Activated CD4-positive, alpha-beta T cell treated with anti-CD3 and anti-CD28 coated beads for 36 hours (primary cell): Measurements from ENCODE around the gene POFUT2. TPM values are rescaled to one million over a fixed set of nuclear protein-coding genes. Genes with fewer than 3 reads are reported as not detected.

Experiments used
- ATAC-seq: fragments of 200-7000 bp; cut with Tn5 transposase; one replicate; pipeline ENCODE4 v1.10.0; 2021; ENCODE audit warnings: mild to moderate bottlenecking, moderate library complexity
- CTCF ChIA-PET: fragments of 350-600 bp; sonication (Branson Sonifier 250); formaldehyde crosslinking; loops from one replicate; lab custom pipeline; 2021; ENCODE audit warnings: antibody characterized with exemption; lab: Charles Lee
- POLR2A ChIA-PET: fragments of 350-600 bp; sonication (Branson Sonifier 250); formaldehyde crosslinking; loops from one replicate; lab custom pipeline; 2021; ENCODE audit warnings: antibody characterized with exemption, inconsistent platforms; lab: Charles Lee
- DNase-seq: peaks from one replicate; pipeline ENCODE4 v3.0.0-alpha.2; 2020
- H3K27ac Mint-ChIP-seq: one replicate; pipeline ENCODE4 v1.8.0; 2021; ENCODE audit warnings: mixed read lengths
- H3K27me3 Mint-ChIP-seq: one replicate; pipeline ENCODE4 v1.8.0; 2021; ENCODE audit warnings: mixed read lengths
- H3K36me3 Mint-ChIP-seq: one replicate; pipeline ENCODE4 v1.8.0; 2021; ENCODE audit warnings: low read depth, mixed read lengths
- H3K4me1 Mint-ChIP-seq: one replicate; pipeline ENCODE4 v1.8.0; 2021; ENCODE audit warnings: mixed read lengths
- H3K4me3 Mint-ChIP-seq: one replicate; pipeline ENCODE4 v1.8.0; 2021; ENCODE audit warnings: mild to moderate bottlenecking, moderate library complexity, mixed read lengths
- H3K9me3 Mint-ChIP-seq: one replicate; pipeline ENCODE4 v1.8.0; 2021; ENCODE audit warnings: low read depth, mixed read lengths
- intact Hi-C, 2 experiments: fragments of 100-400 bp; cut with DNase I in 1 of 2; cut with micrococcal nuclease in 1 of 2; formaldehyde crosslinking; loops; one replicate each; pipeline versions ENCODE4 v1.14.2 to v1.15.1; 2022 to 2024; cut with DNase I, micrococcal nuclease
- total RNA-seq, 2 experiments: library from RNA; stranded (reverse); gene quantifications; one replicate each; pipeline ENCODE4 v1.2.3, GENCODE V29; 2021

Gene POFUT2
- total RNA-seq, 2 experiments from 2014 or later = 14.7 to 14.9 TPM

DNA sequence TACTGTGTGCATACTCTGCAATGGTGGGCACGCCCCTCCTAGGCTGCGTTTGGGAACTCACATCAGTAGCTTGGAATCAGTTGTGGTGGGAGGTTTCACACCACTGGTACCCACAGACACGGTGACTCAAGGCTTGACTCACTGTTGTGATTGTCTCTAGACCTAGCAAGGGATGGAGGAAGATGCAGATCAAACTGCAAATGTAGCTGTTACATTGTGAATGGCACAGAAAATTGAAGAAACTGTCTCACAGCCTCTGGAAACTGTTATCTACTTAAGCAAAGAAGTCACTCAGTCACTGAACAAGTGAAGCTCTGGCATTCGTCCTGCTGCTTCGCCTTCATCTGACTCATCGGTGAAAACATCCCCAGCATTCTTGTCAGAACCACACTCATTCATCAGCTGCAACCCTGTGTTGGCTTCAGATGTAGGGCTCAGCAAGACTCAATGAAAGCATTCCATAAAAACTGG lies 59.5 kb downstream of the POFUT2 start:
- H3K4me1 Mint-ChIP-seq = peaks cover 48% of the 10 kb centered on the region
- DNase-seq = peak; percentile 90
- H3K27ac Mint-ChIP-seq = no peak overlapping the region
- POLR2A ChIA-PET = interaction anchor here (0.6 to 0.7 kb wide), 2 partner anchors 14 to 60 kb away, joined by 3 to 5 read pairs; partner anchors contain the start of gene POFUT2
- no peaks in the 10 kb centered on the region for H3K27me3 Mint-ChIP-seq
- H3K4me3 Mint-ChIP-seq = no peak overlapping the region
- H3K36me3 Mint-ChIP-seq = peaks cover 2% of the 10 kb centered on the region
- ATAC-seq = peak; percentile 91
- intact Hi-C loops = loop anchor here in 1 of 2 experiments (1.0 to 5.0 kb wide), 5 partner anchors 39 to 590 kb away; partner anchors contain the start of gene POFUT2
- CTCF ChIA-PET = interaction anchor here (0.7 to 2.4 kb wide), 5 partner anchors 8 to 91 kb away, joined by 3 to 8 read pairs (median 3); no protein-coding TSS in a partner anchor
- no peaks in the 10 kb centered on the region for H3K9me3 Mint-ChIP-seq

- peaks cover 48% of the 10 kb centered on the region for H3K4me1 Mint-ChIP-seq
- no peak overlapping the region for H3K4me3 Mint-ChIP-seq
- no peak overlapping the region for H3K27ac Mint-ChIP-seq
- peaks cover 2% of the 10 kb centered on the region for H3K36me3 Mint-ChIP-seq
- intact Hi-C loops = loop anchor here in 1 of 2 experiments (1.0 to 5.0 kb wide), 5 partner anchors 40 to 591 kb away; partner anchors contain the start of gene POFUT2
- DNase-seq (no peak), ATAC-seq (no peak)
- ChIA-PET POLR2A (interaction anchor here (0.6 kb wide), 1 partner anchor 15 kb away, joined by 3 read pairs; no protein-coding TSS in a partner anchor), CTCF (interaction anchor here (0.6 to 2.4 kb wide), 6 partner anchors 9 to 1393 kb away, joined by 3 to 8 read pairs (median 3); no protein-coding TSS in a partner anchor)
- no peaks in the 10 kb centered on the region for H3K27me3 Mint-ChIP-seq
- H3K9me3 Mint-ChIP-seq = no peaks in the 10 kb centered on the region
These were observed 60.0 kb downstream of the POFUT2 start for GRCh38 chr21:45227735-45228134.

DNA sequence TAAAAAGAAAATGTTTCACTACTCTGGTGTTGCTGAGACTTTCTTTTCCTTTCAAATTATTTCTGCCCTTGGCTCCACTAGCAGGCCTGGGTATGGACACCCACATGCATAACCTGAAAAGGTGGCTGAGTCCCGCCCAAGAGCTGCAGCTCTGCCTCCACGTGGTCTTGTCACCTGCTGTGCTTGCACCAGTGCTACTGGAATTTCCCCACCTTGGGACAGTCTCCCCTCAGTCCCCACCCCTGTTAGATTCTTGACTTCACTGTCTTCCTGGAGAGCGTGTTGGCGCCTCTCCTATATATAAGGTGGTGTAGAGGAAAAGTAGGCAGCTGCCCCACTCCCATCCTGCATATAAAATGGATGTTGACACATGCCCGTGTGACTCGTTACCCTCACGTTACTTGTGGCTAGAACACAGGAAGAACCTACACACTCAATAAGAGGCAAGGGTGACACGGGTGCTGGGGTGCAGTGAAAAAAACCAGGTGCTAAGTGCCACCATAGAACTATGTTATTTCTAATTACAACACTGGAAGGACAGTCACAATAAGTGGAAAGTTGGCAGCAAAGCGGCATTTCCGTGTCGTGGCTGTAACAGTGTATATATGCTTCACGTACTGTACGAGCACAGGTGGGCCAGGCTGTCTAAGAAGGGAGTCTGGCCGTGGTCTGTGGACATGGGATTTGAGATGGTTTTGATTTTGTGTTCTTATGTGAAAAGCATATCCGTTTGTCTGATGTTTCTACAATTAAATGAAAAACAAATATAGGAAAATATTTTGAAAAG lies 61.0 kb downstream of the POFUT2 start:
- Mint-ChIP-seq H3K27me3 (no peaks in the 10 kb centered on the region), H3K4me3 (no peak overlapping the region), H3K9me3 (no peaks in the 10 kb centered on the region), H3K4me1 (peaks cover 48% of the 10 kb centered on the region), H3K36me3 (peaks cover 6% of the 10 kb centered on the region), H3K27ac (peak overlapping the region; percentile 24)
- POLR2A ChIA-PET = no interaction called here
- peak; percentile 59 for DNase-seq
- CTCF ChIA-PET = interaction anchor here (0.6 to 1.7 kb wide), 6 partner anchors 10 to 176 kb away, joined by 3 to 6 read pairs (median 3); no protein-coding TSS in a partner anchor
- ATAC-seq = peak; percentile 42
- intact Hi-C loops = loop anchor here in 1 of 2 experiments (5.0 kb wide), 2 partner anchors 41 to 149 kb away; no protein-coding TSS in a partner anchor

DNA sequence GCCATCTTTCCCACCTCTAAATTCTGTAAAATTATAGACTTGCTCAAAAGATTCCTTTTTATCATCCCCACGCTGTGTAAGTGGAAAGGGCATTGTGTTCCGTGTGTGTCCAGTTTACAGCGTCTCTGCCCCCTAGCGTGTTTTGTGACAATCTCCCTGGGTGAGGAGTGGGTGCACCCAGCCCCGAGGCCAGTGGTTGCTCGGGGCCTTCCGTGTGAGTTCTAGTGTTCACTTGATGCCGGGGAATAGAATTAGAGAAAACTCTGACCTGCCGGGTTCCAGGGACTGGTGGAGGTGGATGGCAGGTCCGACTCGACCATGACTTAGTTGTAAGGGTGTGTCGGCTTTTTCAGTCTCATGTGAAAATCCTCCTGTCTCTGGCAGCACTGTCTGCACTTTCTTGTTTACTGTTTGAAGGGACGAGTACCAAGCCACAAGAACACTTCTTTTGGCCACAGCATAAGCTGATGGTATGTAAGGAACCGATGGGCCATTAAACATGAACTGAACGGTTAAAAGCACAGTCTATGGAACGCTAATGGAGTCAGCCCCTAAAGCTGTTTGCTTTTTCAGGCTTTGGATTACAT lies 61.9 kb downstream of the POFUT2 start:
- Mint-ChIP-seq H3K4me3 (no peak overlapping the region), H3K27me3 (no peaks in the 10 kb centered on the region), H3K4me1 (peaks cover 48% of the 10 kb centered on the region), H3K9me3 (no peaks in the 10 kb centered on the region), H3K27ac (no peak overlapping the region), H3K36me3 (peaks cover 7% of the 10 kb centered on the region)
- POLR2A ChIA-PET = no interaction called here
- DNase-seq (no peak), ATAC-seq (no peak)
- CTCF ChIA-PET = interaction anchor here (0.7 kb wide), 2 partner anchors 20 to 89 kb away, joined by 3 read pairs; no protein-coding TSS in a partner anchor
- intact Hi-C loops = loop anchor here in 1 of 2 experiments (5.0 kb wide), 2 partner anchors 41 to 149 kb away; no protein-coding TSS in a partner anchor

DNA sequence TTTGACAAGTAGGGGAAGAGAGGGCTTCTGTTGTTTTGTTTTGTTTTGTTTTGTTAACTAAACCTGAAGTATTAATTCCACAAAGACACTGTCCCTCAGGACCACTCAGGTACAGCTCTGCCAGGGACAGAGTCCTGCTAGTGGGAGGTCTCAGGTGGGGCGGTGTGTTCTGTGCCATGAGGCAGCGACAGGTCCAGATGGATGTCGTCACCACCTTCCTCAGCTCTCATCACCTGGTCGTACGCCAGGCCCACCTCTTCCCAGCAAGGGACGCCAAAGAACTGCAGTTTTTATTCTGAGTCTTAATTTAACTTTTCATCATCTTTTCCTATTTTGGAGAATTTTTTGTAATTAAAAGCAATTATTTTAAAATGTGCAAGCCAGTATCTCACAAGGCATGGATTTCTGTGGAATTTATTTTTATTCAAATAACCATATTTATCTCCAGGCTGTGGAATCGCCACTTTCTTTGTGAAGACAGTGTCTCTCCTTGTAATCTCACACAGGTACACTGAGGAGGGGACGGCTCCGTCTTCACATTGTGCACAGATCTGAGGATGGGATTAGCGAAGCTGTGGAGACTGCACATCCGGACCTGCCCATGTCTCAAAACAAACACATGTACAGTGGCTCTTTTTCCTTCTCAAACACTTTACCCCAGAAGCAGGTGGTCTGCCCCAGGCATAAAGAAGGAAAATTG lies 62.5 kb downstream of the POFUT2 start:
- H3K27me3 Mint-ChIP-seq = no peaks in the 10 kb centered on the region
- no peaks in the 10 kb centered on the region for H3K9me3 Mint-ChIP-seq
- H3K27ac Mint-ChIP-seq = no peak overlapping the region
- ChIA-PET POLR2A (no interaction called here), CTCF (no interaction called here)
- peaks cover 7% of the 10 kb centered on the region for H3K36me3 Mint-ChIP-seq
- no peak for DNase-seq
- intact Hi-C loops = loop anchor here in 1 of 2 experiments (5.0 kb wide), 2 partner anchors 42 to 148 kb away; no protein-coding TSS in a partner anchor
- peaks cover 48% of the 10 kb centered on the region for H3K4me1 Mint-ChIP-seq
- ATAC-seq = no peak
- no peak overlapping the region for H3K4me3 Mint-ChIP-seq

- Mint-ChIP-seq H3K27me3 (no peaks in the 10 kb centered on the region), H3K9me3 (no peaks in the 10 kb centered on the region), H3K27ac (no peak overlapping the region), H3K36me3 (peaks cover 7% of the 10 kb centered on the region), H3K4me3 (no peak overlapping the region), H3K4me1 (peaks cover 48% of the 10 kb centered on the region)
- intact Hi-C loops = no loop called here
- DNase-seq (peak; percentile 55), ATAC-seq (peak; percentile 33)
- CTCF ChIA-PET = no interaction called here
- POLR2A ChIA-PET = no interaction called here
These were observed 63.3 kb downstream of the POFUT2 start for GRCh38 chr21:45224189-45224938.

- CTCF ChIA-PET = no interaction called here
- Mint-ChIP-seq H3K4me3 (no peak overlapping the region), H3K4me1 (peaks cover 42% of the 10 kb centered on the region), H3K27ac (no peak overlapping the region), H3K36me3 (peaks cover 10% of the 10 kb centered on the region), H3K9me3 (no peaks in the 10 kb centered on the region), H3K27me3 (no peaks in the 10 kb centered on the region)
- DNase-seq = no peak
- POLR2A ChIA-PET = no interaction called here
- intact Hi-C loops = no loop called here
- ATAC-seq = no peak
These were observed 64.2 kb downstream of the POFUT2 start for GRCh38 chr21:45223236-45224185.

GRCh38 chr21:45222001-45222400 lies 65.7 kb downstream of the POFUT2 start:
- Mint-ChIP-seq H3K4me1 (peaks cover 33% of the 10 kb centered on the region), H3K27me3 (no peaks in the 10 kb centered on the region), H3K4me3 (no peak overlapping the region), H3K9me3 (peaks cover 6% of the 10 kb centered on the region), H3K27ac (no peak overlapping the region), H3K36me3 (peaks cover 25% of the 10 kb centered on the region)
- POLR2A ChIA-PET = no interaction called here
- intact Hi-C loops = no loop called here
- CTCF ChIA-PET = no interaction called here
- ATAC-seq (no peak), DNase-seq (no peak)

- Mint-ChIP-seq H3K4me3 (no peak overlapping the region), H3K9me3 (peaks cover 12% of the 10 kb centered on the region), H3K4me1 (peaks cover 22% of the 10 kb centered on the region), H3K27me3 (no peaks in the 10 kb centered on the region), H3K27ac (no peak overlapping the region), H3K36me3 (peaks cover 33% of the 10 kb centered on the region)
- intact Hi-C loops = no loop called here
- POLR2A ChIA-PET = no interaction called here
- ATAC-seq (no peak), DNase-seq (no peak)
- CTCF ChIA-PET = no interaction called here
These were observed 66.8 kb downstream of the POFUT2 start for GRCh38 chr21:45220714-45221490.
